ENCODE data around the gene ITPR1.

Gene ITPR1

GRCh38 chr3:4818986-4819693 is 326.0 kb downstream of the ITPR1 start:
- no peak overlapping the region for H3K4me3 ChIP-seq (ENCODE audit: low read depth, low read length)
- in situ Hi-C loops (cut with HindIII; ENCODE audit: low sequenced_read_pairs), result no loop called here
- DNase-seq (ENCODE audit: low read depth, low spot score), result no peak
- no peak for TF ChIP-seq CTCF (IDR thresholded peaks at IDR 0.05; ENCODE audit: low read depth, low read length)

GRCh38 chr3:4819746-4820145 is 326.6 kb downstream of the ITPR1 start:
- no peak overlapping the region for H3K4me3 ChIP-seq (ENCODE audit: low read depth, low read length)
- DNase-seq (ENCODE audit: low read depth, low spot score), result no peak
- in situ Hi-C loops (cut with HindIII; ENCODE audit: low sequenced_read_pairs), result no loop called here
- no peak for TF ChIP-seq CTCF (IDR thresholded peaks at IDR 0.05; ENCODE audit: low read depth, low read length)

GRCh38 chr3:4820296-4821121 is 327.4 kb downstream of the ITPR1 start:
- in situ Hi-C loops (cut with HindIII; ENCODE audit: low sequenced_read_pairs), result no loop called here
- no peak overlapping the region for H3K4me3 ChIP-seq (ENCODE audit: low read depth, low read length)
- no peak for DNase-seq (ENCODE audit: low read depth, low spot score)
- no peak for TF ChIP-seq CTCF (IDR thresholded peaks at IDR 0.05; ENCODE audit: low read depth, low read length)

- no peak for TF ChIP-seq CTCF (IDR thresholded peaks at IDR 0.05; ENCODE audit: low read depth, low read length)
- no peak overlapping the region for H3K4me3 ChIP-seq (ENCODE audit: low read depth, low read length)
- in situ Hi-C loops (cut with HindIII; ENCODE audit: low sequenced_read_pairs), result no loop called here
- no peak for DNase-seq (ENCODE audit: low read depth, low spot score)
Observed at GRCh38 chr3:4821338-4821737, 328.2 kb downstream of the ITPR1 start.

- no peak for DNase-seq (ENCODE audit: low read depth, low spot score)
- no peak for TF ChIP-seq CTCF (IDR thresholded peaks at IDR 0.05; ENCODE audit: low read depth, low read length)
- in situ Hi-C loops (cut with HindIII; ENCODE audit: low sequenced_read_pairs), result no loop called here
- no peak overlapping the region for H3K4me3 ChIP-seq (ENCODE audit: low read depth, low read length)
Observed at GRCh38 chr3:4821975-4822374, 328.8 kb downstream of the ITPR1 start.

GRCh38 chr3:4822568-4822967 is 329.4 kb downstream of the ITPR1 start:
- H3K4me3 ChIP-seq (ENCODE audit: low read depth, low read length), result no peak overlapping the region
- DNase-seq (ENCODE audit: low read depth, low spot score), result no peak
- no peak for TF ChIP-seq CTCF (IDR thresholded peaks at IDR 0.05; ENCODE audit: low read depth, low read length)
- in situ Hi-C loops (cut with HindIII; ENCODE audit: low sequenced_read_pairs), result no loop called here
